Left lung (tissue), 10 donors: ENCODE results near the gene ZNF608. TPM values are rescaled to one million over a fixed set of nuclear protein-coding genes. Genes with fewer than 3 reads are reported as not detected.

Source experiments
- ATAC-seq: fragments of 200-7000 bp; cut with Tn5 transposase; one replicate; pipeline ENCODE4 v1.9.1; 2020; ENCODE audit warnings: moderate library complexity
- DNase-seq, 4 donors: peaks; one replicate each; pipeline ENCODE4 v3.0.0-alpha.2; 2013 to 2020
- H3K27ac ChIP-seq, 2 donors: fragments of 200-600 bp; sonication (generic) in 1 of 2; one replicate each; pipeline versions ENCODE4 v1.5.0 to v1.8.0; 2020 to 2021
- H3K27me3 ChIP-seq, 2 donors: fragments of 200-600 bp; sonication (generic) in 1 of 2; one replicate each; pipeline versions ENCODE4 v1.5.0 to v1.8.0; 2020 to 2021
- H3K36me3 ChIP-seq, 2 donors: fragments of 200-600 bp; sonication (generic) in 1 of 2; one replicate each; pipeline versions ENCODE4 v1.5.0 to v1.8.0; 2020 to 2021
- H3K4me1 ChIP-seq, 2 donors: fragments of 200-600 bp; one replicate each; pipeline ENCODE4 v1.8.0; 2021
- H3K4me3 ChIP-seq, 2 donors: fragments of 200-600 bp; sonication (generic) in 1 of 2; one replicate each; pipeline versions ENCODE4 v1.5.0 to v1.8.0; 2020 to 2021; ENCODE audit warnings: mild to moderate bottlenecking in 1 of 2
- H3K9me3 ChIP-seq, 2 donors: fragments of 200-600 bp; sonication (generic) in 1 of 2; one replicate each; pipeline versions ENCODE4 v1.5.0 to v1.8.0; 2020 to 2021
- intact Hi-C, 2 donors: fragments of 100-400 bp; cut with DNase I; formaldehyde crosslinking; loops; one replicate each; pipeline versions ENCODE4 v1.11.2 to v1.14.2; 2022
- polyA plus RNA-seq, 6 donors: library from polyadenylated mRNA; unstranded; fragments of 120-200 nt; gene quantifications; one replicate each; pipeline ENCODE4 v1.2.1, GENCODE V29; 2013; ENCODE audit not compliant: insufficient read length in 6 of 6
- total RNA-seq, 2 donors: library from RNA; stranded (reverse); fragmentation: NEBNext Ultra II Directional; extraction: Animal tissue kit (Norgen Biotek cat#: 25700); gene quantifications; one replicate each; pipeline ENCODE4 v1.2.1, GENCODE V29; 2021
- TF ChIP-seq, protein P1 (sequence below), 2 donors: fragments of 200-600 bp; sonication (generic) in 1 of 2; IDR thresholded peaks; one replicate each; pipeline versions ENCODE4 v1.5.0 to v1.8.0; 2021; ENCODE audit warnings: antibody characterized with exemption in 2 of 2
- donor health status: DM: no; HTN: yes; CAD: no.
- donor health status: DM: no; HTN: no; CAD: no.

Gene ZNF608
- total and polyA plus RNA-seq, 8 donors = 21.9 to 109 (median 96.6) TPM

GRCh38 chr5:124743602-124744169 lies 2.8 kb downstream of the ZNF608 start:
- TF ChIP-seq, protein P1, sequence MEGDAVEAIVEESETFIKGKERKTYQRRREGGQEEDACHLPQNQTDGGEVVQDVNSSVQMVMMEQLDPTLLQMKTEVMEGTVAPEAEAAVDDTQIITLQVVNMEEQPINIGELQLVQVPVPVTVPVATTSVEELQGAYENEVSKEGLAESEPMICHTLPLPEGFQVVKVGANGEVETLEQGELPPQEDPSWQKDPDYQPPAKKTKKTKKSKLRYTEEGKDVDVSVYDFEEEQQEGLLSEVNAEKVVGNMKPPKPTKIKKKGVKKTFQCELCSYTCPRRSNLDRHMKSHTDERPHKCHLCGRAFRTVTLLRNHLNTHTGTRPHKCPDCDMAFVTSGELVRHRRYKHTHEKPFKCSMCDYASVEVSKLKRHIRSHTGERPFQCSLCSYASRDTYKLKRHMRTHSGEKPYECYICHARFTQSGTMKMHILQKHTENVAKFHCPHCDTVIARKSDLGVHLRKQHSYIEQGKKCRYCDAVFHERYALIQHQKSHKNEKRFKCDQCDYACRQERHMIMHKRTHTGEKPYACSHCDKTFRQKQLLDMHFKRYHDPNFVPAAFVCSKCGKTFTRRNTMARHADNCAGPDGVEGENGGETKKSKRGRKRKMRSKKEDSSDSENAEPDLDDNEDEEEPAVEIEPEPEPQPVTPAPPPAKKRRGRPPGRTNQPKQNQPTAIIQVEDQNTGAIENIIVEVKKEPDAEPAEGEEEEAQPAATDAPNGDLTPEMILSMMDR (IDR thresholded peaks at IDR 0.05) = no peak
- Histone ChIP-seq H3K27ac (peak overlapping the region; percentile 89 to 94), H3K4me3 (peak overlapping the region; percentile 46 to 61), H3K36me3 (no peaks in the 10 kb centered on the region), H3K4me1 (peaks cover 8 to 49% of the 10 kb centered on the region in 2 donors), H3K27me3 (peaks cover 0 to 28% of the 10 kb centered on the region in 2 donors), H3K9me3 (no peaks in the 10 kb centered on the region)
- intact Hi-C loops = loop anchor here in 1 of 2 donors (5.0 kb wide), 1 partner anchor 91 kb away; no protein-coding TSS in a partner anchor
- DNase-seq = peak in 2 of 4 donors; percentile 50
- peak; percentile 39 for ATAC-seq

GRCh38 chr5:124742983-124743601 lies 3.3 kb downstream of the ZNF608 start:
- Histone ChIP-seq H3K36me3 (no peaks in the 10 kb centered on the region), H3K4me3 (peak overlapping the region; percentile 46 to 61), H3K27ac (peak overlapping the region; percentile 89 to 94), H3K4me1 (peaks cover 8 to 53% of the 10 kb centered on the region in 2 donors), H3K9me3 (no peaks in the 10 kb centered on the region), H3K27me3 (peaks cover 0 to 28% of the 10 kb centered on the region in 2 donors)
- intact Hi-C loops = loop anchor here in 1 of 2 donors (5.0 kb wide), 1 partner anchor 91 kb away; no protein-coding TSS in a partner anchor
- TF ChIP-seq, protein P1 (IDR thresholded peaks at IDR 0.05) = no peak
- ATAC-seq (peak; percentile 57), DNase-seq (peak in 1 of 4 donors; percentile 46)

DNA sequence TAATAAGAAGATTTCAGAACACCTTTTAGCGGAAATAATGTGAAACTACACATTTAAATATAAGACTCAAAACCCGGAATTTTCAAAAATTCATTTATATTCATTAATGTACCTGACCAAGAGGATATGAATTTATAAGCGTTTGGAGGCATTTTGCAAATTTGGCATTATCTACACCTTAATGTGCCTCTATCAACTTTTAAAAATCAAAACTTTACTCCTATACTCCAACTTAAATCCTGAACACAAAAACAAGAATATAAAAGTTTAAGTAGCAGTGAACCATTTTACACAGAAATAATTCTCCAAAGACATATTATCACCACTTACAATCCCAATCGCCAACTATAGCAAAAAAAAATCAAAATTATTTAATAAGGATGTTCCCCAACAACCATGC lies 3.9 kb downstream of the ZNF608 start:
- Histone ChIP-seq H3K9me3 (no peaks in the 10 kb centered on the region), H3K36me3 (no peaks in the 10 kb centered on the region), H3K27me3 (peaks cover 0 to 28% of the 10 kb centered on the region in 2 donors), H3K4me1 (peaks cover 14 to 58% of the 10 kb centered on the region in 2 donors), H3K4me3 (peak overlapping the region; percentile 46 to 61), H3K27ac (peak overlapping the region; percentile 89 to 94)
- TF ChIP-seq, protein P1 (IDR thresholded peaks at IDR 0.05) = no peak
- DNase-seq (no peak), ATAC-seq (no peak)
- intact Hi-C loops = loop anchor here in 1 of 2 donors (5.0 kb wide), 1 partner anchor 90 kb away; no protein-coding TSS in a partner anchor

GRCh38 chr5:124741711-124742496 lies 4.5 kb downstream of the ZNF608 start:
- DNase-seq = peak in 2 of 4 donors; percentile 79 to 84
- Histone ChIP-seq H3K4me3 (peak overlapping the region; percentile 46 to 61), H3K9me3 (no peaks in the 10 kb centered on the region), H3K27ac (peak overlapping the region; percentile 89 to 94), H3K4me1 (peaks cover 15 to 64% of the 10 kb centered on the region in 2 donors), H3K27me3 (peaks cover 0 to 28% of the 10 kb centered on the region in 2 donors), H3K36me3 (no peaks in the 10 kb centered on the region)
- TF ChIP-seq, protein P1 (IDR thresholded peaks at IDR 0.05) = no peak
- intact Hi-C loops = loop anchor here in 1 of 2 donors (5.0 kb wide), 1 partner anchor 90 kb away; no protein-coding TSS in a partner anchor
- peak; percentile 50 for ATAC-seq
